Activated T-cell treated with anti-CD3 and anti-CD28 coated beads for 4 hours (primary cell): ENCODE data around the gene ZSWIM8.
A peak's percentile ranks its signal among the peaks of the same experiment; 100 is the strongest.

ENCODE experiments used
- DNase-seq: peaks from one replicate; pipeline ENCODE4 v3.0.0-alpha.2; 2020

The ZSWIM8 gene

DNA sequence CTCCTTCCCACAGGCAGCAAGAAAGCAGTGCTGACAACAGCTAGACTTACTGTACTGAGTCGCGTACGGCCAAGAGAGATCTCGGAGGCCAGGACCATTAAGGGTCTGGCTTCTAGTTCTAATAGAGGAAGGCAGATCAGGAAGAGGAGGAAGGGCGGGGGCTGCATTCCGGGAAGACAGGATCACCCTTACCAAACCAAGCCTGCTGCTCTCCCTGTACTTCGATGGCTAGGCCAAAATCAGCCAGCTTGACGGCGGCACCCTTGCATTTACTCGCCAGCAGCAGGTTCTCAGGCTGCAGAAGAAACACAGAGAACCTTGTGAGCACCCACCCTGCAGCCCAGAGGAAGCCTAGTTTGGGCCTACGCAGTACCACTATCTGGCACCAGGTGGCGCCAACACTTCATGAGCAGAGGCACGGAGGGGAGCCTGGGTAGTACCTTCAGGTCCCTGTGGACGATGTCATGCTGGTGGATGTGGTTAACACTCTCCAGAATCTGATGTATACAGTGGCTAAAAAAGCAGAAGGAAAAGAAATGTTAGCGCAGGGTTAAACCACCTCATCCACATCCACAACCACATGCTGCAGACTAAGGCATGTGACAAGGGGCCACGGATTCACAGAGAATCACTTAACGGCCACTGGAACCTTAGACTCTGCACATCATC, 63.5 kb downstream of the ZSWIM8 start:
- DNase-seq = peak; percentile 93

DNA sequence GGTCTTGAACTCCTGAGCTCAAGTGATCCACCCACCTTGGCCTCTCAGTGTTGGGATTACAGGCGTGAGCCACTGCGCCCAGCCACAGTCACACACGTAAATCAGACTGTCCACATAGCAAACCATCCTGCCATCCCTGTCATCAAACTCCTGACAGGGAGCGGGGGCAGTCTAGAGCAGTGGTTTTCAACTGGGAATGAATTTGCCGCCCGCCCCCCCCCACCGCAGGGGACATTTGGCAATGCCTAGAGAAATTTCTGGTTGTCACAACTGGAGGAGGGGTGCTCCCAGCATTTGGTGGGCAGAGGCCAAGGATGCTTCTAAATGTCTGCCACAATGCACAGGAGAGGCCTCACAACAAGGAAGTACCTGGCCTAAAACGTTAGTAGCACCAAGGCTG, 64.8 kb downstream of the ZSWIM8 start:
- no peak for DNase-seq

DNA sequence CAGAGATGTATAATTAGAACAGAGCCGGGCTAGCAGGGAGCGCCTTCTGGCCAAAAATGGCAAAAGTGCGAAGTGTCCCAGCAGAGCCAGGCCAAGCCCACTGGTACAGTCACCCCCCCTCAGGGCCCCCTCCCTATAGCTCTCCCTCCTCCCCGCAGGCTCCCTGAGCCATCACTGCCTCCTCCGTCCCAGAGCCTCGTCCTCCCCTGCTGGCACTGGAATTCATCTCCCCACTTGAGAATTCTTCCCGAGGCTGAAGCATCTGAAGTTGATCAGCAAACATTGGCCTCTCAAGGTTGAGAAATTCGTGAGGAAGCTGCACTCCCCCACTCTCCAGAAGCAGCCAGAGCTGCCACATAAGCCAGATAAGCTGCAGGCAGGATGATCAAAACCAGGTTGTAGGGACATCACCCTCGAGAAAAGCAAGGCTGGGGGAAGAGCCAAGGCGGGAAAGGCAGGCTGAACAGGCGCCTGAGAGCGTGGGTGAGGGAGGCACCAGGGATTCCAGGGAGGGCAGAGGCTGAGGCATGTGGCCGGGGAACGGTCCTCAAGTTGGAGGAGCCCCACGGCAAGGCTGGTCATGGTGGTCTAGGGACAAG, 65.6 kb downstream of the ZSWIM8 start:
- DNase-seq = no peak
